Activated CD4-positive, CD25-positive, alpha-beta regulatory T cell (primary cell): Measurements from ENCODE around the gene NEGR1.

ENCODE experiments used
- DNase-seq, 4 experiments: peaks; one replicate each; lab custom pipeline; 2025; lab: John Stamatoyannopoulos, UW

The NEGR1 gene

GRCh38 chr1:72023063-72023930, 259.0 kb downstream of the NEGR1 start:
- no peak for DNase-seq

DNA sequence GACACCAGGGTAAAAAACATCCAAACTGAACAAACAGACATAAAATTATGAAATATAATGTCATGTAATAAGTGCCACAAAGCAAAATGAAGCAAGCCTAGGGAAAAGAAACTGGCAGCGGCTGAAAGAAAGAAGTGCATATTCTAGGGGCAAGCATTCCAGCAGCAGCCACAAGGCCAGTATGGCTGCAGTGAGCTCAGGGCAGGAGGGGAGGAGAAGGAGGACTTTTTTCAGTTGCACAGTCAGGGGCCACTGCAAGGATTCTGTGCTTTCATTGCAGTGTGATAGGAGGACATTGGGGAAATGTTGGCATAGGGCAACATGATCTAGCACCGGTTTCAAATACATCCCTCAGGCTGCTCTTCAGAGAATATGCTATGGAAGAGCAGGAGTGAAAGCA, 263.8 kb downstream of the NEGR1 start:
- no peak for DNase-seq

- DNase-seq: no peak
Measured at GRCh38 chr1:72015006-72015405, 267.3 kb downstream of the NEGR1 start.

DNA sequence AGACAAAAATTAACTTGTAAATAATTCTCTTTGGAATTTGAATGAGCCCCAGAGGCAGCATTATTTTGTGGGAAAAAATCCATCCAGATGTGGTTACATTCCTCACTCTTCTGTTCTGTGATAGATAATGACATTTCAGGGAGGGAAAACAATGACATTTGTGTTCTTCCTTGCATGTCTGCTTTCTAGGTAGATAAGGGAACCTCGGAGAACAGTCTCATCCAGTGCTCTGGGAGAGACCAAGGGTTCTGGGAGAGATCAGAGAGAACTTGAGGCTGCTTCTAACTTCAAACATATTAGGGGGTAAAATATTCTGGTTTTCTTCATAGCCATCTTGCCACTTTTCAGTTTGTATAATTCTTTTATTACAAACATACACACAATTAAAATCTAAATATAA, 269.2 kb downstream of the NEGR1 start:
- DNase-seq: no peak

GRCh38 chr1:72011721-72012120, 270.6 kb downstream of the NEGR1 start:
- no peak for DNase-seq

- DNase-seq: no peak
Measured at GRCh38 chr1:72010094-72010431, 272.3 kb downstream of the NEGR1 start.

DNA sequence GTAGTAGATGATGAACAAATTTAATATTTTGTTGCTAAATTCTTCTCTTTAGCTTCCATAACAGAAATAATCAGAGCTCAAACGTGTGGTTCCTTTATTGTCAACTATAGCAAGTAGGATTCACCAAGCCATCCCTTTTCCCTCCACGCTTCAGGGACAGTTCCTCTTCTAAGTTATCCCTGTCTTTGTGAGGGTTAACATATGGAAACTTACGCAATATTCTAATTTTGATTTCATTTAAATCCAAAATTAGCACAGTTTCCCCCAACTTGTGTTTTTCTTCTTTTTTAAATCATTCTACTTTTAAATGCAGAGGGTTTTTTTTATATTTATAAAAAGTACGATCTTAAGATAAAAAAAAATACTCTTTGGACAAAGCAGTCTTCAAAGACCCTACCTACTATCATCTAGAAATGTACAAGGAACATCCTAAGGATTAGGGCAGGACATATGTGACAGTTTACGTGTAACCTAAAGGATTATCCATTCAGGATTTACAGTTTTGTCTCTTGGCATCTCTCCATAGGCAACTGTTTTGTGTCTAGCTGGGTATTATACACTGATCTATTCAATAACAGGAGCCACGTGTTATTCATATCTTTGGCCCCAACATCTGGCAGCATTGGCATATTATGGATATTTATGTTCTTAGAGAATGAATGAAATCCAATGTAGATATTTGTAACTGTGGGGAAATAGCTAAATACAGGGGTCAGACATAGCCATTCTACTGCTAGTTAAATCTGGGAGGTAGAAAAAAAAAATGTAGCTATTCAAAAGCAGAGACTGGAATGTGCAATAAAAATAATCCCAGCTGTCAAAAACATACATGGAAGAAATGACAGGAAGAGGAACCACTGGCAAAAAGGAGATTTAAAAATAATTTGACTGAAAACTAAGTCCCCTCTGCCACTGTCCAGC, 272.9 kb downstream of the NEGR1 start:
- no peak for DNase-seq

DNA sequence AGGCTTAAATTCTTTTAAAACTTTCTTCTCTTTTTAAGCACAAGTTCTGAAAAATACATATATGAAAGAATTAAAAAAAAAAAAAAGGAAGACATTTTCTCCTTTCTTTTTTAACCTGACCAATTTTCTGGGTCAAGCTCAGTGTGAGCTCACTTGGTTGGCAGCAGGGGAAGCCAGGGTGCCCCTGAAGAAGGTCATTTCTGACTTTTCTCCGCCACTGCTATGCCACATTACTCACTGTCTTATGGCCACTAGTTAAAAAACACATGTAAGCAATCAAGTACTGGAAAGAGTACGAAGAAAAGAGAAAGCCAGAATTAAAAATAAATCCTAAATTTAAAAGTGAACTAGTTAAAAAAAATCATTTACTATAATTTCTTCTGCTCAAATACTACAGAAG, 275.0 kb downstream of the NEGR1 start:
- no peak for DNase-seq

DNA sequence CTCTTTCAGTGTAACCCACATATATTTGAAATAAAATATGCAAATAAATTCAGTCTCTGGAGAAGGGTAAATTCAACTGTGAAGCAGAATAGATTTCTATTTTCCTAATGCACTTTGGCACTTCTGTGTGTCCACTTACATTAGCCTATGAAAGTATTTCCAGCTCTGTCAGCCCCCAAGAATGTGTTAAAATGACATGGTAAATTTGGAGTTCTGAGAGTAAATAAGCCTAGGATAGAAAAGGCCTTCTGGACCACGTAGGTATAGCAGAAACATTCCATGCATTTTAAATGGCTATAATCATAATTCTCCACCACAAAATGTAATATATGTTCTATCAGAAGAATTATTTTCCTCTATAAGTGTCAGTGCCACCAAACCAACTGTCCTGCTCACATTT, 276.2 kb downstream of the NEGR1 start:
- DNase-seq: no peak

DNA sequence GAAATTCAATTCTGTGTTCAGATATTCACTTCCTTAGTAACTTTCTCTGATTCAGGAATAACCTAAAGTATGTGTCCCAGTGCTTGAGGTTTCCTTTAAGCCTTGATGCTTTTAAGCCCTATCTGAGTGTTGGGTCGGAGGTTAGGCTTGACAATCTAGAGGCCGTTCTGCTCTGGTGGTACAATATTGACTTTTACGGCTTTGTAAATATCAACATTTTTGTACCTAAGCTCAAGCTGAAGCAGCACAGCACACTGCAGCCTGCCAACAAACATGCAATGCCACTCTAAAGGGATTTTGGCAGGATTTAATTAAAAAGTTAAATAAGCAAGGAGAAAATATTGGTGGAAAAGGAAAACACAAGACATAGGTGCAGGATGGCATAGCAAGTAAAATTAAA, 279.2 kb downstream of the NEGR1 start:
- DNase-seq: no peak

DNA sequence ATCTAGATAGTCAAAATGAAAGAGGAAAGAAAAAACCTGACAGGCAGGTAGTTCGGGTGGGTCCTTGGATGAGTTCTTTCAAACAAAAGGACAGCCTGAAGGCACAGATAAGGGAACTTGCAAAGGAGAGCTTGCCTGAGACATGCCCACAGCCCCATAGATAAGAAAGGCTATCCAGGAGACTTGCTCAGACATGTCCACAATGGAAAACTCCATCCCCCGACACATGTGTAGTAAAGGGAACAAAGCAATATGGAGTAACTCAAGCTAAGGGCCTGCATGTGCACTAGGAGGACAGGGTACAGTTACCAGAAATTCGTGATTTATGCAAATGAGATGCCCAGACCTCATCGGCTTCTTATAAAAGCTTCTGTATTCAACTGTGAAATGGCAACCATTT, 281.5 kb downstream of the NEGR1 start:
- no peak for DNase-seq

DNA sequence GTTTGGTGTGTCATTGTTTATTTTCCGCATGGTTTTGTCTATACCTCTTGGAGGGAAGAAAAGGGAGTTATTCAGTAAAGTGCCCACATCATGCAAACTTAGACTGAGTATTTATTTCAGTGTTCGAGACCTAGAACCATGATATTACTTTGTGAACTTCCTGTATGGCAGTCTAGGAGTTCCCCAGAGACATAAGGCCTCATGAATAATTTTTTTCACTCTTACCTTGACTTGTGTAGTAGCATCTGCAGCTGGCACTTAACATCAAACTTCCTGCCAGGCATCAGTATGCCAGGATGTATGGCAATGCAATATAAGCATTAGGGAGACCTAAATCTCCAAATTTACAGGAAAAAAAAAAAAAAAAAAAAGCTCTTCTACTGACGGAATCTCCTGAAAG, 287.7 kb downstream of the NEGR1 start:
- DNase-seq: no peak

GRCh38 chr1:71987181-71987580, 295.2 kb downstream of the NEGR1 start:
- DNase-seq: no peak

DNA sequence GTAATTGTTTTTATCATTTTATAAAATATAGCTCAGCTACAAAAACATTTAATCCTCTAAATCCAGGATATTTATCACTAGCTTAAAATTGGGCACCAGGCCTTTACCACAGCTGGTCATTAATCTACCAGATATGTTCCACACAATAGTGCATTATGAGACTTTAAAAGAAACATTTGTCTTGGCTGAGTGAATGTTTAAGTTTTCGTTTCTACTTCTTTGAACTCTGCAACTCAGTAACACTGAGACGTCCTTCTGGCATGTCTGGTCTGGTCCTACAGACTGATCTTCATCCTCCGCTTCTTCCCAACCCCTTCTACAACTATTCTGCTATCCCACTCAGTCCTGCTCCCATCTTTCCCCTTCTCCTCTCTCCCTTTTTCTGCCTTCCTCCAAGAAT, 296.2 kb downstream of the NEGR1 start:
- no peak for DNase-seq

GRCh38 chr1:71980556-71980955, 301.8 kb downstream of the NEGR1 start:
- DNase-seq: no peak

DNA sequence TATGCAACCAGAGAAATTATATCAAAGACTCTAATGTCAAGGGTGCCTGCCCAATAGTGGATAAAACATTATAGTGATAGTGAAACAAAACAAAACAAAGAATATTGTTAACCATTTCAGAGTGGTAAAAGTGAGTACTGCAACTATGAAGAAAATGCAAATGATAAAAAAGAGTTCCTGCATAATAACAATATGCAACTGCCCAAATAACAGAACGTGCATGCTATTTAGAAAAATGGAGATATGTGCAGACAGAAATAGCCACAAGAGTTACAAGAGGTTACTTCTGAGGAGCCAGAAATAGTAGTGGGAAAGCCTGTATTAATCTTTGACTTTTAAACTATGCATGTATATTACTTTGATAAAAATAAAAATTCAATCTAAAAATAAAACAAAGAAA, 302.5 kb downstream of the NEGR1 start:
- no peak for DNase-seq

- no peak for DNase-seq
Measured at GRCh38 chr1:71967670-71968069, 314.7 kb downstream of the NEGR1 start.

GRCh38 chr1:71964188-71964587, 318.2 kb downstream of the NEGR1 start:
- DNase-seq: no peak

GRCh38 chr1:71956613-71957285, 325.6 kb downstream of the NEGR1 start:
- DNase-seq: no peak

- DNase-seq: no peak
Measured at GRCh38 chr1:71950579-71950978, 331.8 kb downstream of the NEGR1 start.

DNA sequence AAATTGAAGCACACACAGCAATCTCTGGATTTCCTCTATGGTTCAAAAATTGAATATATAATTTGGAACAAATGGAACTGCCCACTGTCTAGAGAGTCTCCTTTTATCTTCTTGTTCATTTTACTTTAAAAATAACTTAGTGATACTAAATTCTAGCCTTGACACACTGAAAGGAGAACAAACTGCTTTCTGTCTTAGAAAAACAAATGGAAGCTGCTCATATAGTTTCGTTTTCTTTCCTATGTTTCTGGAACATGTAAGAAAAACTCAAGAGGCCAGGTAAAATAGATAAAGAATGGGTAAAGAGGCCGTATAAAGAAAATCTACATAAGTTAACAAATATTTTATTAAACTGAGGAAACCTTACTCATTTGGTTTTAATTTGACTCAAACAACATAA, 332.7 kb downstream of the NEGR1 start:
- no peak for DNase-seq

- DNase-seq: no peak
Measured at GRCh38 chr1:71948561-71948960, 333.8 kb downstream of the NEGR1 start.

DNA sequence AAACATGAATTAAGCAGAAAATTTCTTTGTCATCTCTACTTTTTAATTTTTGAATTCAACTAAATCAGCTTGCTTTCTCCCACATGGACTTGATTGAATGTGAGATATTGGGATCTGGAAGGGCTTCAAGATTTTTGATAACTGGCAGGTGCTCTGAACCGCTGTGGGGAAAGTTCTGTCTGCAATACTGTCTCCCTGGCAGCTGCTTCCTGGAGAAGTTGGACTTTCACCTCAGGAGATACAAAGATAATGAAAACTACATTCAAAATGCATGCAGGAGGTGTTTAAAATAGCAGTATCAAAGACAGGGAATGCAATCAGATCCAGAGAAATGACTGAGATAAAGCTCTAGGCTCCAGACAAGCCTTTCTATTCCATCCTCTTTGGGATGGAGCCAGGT, 338.3 kb downstream of the NEGR1 start:
- no peak for DNase-seq
